GM19467 (cell line): ENCODE data around the gene ZNF655.

Experiments used
- ATAC-seq: cut with Tn5 transposase; IDR thresholded peaks from one replicate; pipeline ENCODE4 v1.9.1; 2021; ENCODE audit warnings: mild to moderate bottlenecking, moderate library complexity; ENCODE audit not compliant: unreplicated experiment

ZNF655 gene

GRCh38 chr7:99601656-99602310, 43.3 kb downstream of the ZNF655 start:
- no peak for ATAC-seq

GRCh38 chr7:99605527-99605926, 47.1 kb downstream of the ZNF655 start:
- no peak for ATAC-seq

GRCh38 chr7:99606531-99606930, 48.1 kb downstream of the ZNF655 start:
- no peak for ATAC-seq

GRCh38 chr7:99607548-99607947, 49.1 kb downstream of the ZNF655 start:
- no peak for ATAC-seq

GRCh38 chr7:99614495-99614894, 56.1 kb downstream of the ZNF655 start:
- no peak for ATAC-seq

GRCh38 chr7:99615989-99616358, 57.5 kb downstream of the ZNF655 start:
- ATAC-seq: no peak

DNA sequence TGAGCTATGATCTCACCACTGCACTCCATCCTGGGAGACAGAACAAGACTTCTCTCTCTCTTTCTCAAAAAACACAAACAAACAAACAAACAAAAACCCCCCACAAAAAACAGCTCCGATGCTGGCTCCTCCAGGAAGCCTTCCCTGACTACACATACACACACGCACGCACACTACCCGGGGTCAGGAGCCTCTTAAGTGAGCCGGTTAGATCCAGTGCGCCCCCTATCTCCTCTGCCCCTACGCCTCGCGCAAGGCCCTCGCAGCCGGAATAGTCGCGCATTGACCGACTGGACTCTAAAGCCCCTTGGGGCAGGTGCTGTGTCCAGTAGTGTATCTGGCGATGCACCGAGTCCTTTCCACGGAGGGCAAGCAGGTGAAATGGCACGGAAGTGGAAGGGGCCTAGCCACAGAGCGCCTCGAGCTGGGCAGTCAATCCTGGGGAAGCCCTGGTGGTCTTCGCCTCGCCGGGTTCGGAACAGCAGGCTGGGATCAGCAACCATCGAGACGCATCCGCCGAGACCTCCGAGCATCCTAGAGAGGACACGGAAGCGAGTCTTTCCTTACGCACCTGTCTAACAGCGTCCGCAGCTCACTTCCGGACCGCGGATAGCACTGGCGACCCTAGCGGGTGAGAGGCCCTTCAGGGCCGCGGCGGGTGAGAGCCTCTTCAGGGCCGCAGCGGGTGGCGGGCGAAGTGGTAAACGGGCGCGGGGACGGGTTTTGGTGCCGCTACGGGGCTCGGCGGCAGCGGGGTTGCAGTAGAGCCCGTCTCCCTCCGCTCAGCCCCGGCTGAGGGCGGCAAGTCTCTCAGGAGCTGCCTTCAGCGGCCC, 58.1 kb downstream of the ZNF655 start, which contains the start of gene ZSCAN25:
Gene ZSCAN25, plus strand, starts transcription at position 588 of the 833 bp plus-strand sequence. CDS start 2,661 bp downstream, outside the sequence.
- peak; percentile 90 for ATAC-seq

- ATAC-seq: peak; percentile 24
These were observed 58.8 kb downstream of the ZNF655 start for GRCh38 chr7:99617192-99617781.

DNA sequence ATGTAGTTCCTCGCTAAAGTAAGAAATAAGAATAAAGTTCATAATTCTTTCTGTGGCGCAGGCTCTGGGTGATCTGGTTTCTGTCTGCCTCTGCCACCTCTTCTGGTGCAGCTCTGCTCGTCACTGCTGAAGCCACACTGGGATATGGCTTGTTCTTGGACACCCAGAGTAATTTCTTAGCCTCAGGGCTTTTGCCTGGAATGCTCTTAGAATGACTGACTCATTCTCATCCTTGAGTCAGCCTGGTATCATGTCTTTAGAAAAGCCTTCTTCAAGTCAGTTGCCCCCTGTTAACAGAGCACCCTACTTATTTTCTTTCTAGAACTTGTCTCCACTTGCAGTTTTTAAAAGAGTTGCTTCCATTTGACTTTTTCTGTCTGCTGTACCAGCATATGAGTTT, 60.3 kb downstream of the ZNF655 start:
- ATAC-seq: no peak

- no peak for ATAC-seq
These were observed 61.2 kb downstream of the ZNF655 start for GRCh38 chr7:99619571-99620130.

DNA sequence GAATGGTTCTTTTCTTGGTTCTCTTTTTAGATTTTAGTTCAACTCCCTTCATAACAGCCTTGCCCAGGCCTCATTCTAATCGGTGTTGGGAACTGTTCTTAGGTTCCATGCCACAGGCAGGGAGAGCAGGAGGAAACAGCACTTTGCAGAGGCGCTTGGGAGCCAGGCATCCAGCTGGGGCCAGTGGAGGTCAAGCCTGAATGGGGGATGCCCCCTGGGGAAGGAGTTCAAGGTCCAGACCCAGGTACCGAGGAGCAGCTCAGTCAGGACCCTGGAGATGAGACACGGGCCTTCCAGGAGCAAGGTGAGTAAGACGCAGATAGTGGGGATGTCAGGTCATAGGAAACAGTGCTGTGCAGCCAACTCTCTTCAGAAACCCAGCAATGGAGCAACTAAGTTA, 62.8 kb downstream of the ZNF655 start:
- ATAC-seq: no peak

DNA sequence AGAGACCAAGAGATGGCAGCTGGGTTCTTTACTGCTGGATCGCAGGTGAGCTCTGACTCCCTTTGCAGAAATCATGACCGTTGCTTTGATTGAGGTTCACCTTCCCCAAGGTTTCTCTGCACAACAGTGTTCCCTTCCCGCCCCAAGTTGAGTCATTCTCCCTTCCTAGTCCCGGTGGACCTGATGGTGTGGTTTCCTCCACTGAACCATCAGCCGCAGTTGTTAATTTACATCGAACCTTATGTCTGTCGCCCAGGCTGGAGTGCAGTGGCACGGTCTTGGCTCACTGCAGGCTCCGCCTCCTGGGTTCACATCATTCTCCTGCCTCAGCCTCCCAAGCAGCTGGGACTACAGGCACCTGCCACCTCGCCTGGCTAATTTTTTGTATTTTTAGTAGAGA, 64.2 kb downstream of the ZNF655 start:
- ATAC-seq: no peak

DNA sequence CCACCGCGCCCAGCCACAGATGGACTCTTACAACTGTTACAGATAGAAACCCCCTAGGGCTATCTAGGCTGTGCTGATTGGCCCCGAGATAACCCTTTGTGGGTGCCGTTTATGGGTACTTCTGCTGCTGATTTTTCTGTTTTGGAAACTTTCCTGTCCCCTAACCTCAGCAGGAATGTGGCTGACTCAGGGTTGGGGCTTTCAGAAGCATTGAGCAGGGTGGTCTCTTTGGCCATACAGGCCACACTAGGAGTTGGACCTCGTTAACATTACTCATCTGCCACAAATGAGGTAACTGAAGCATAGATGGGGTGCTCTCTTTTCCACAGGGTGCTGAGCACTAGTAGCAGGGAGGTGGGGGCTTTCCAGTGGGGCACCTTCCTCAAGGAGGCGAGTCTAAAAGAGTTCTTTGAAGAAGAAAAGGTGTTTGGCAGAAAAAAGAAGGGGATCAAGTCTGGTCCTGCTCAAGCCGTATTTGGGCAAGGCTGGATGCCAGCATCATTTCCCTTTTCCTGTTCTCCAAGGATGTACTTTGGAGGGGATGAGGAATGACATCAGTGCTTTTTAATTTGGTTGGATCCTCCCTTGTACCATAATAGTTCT, 64.8 kb downstream of the ZNF655 start:
- no peak for ATAC-seq

- ATAC-seq: no peak
These were observed 65.4 kb downstream of the ZNF655 start for GRCh38 chr7:99623702-99624447.

GRCh38 chr7:99624484-99624883, 66.0 kb downstream of the ZNF655 start:
- no peak for ATAC-seq

DNA sequence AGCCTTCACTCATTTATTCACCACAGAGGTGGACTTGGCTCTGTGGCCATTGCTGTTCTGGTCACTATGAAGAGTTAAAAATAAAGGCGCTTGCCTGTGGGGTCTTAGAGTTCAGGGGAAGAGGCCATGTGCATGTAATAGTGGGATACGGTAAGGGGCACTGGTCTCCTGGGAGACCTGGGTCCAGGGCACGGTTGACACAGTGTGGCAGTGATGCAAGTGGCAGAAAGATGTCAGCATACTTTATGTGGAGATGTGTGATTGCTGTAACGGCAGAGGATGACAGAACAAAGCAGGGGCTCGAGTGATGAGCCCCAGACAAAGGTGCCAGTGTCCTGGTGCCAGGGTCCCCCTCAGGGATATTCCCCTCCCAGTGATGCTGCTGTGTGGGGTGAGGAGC, 66.9 kb downstream of the ZNF655 start:
- no peak for ATAC-seq

DNA sequence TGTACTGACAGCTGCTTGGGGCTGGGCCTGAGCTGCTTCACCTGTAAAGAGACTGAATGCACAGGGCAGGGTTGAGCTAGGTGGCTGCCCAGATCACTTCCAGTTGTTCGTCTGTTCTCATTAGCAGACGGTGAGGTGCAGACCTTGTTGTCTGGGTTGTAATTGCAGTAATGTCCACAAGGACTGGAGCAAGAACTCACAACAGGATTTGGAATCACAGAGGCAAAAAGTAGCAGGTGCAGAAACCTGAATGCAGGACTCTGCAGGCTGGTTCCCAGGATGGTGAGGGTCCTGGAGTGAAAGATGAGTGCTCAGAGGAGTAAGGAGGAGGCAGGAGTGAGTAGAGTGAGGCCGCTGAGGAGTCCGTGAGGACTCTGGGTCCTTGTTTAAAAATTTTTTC, 67.5 kb downstream of the ZNF655 start:
- ATAC-seq: no peak
